SKM-1 treated with dmso at 0.1 percent for 144 hours (cell line): ENCODE results near the gene ARHGAP23.
A peak's percentile ranks its signal among the peaks of the same experiment; 100 is the strongest.

Experiments
- DNase-seq: peaks from one replicate; lab custom pipeline; 2025; ENCODE audit not compliant: unreplicated experiment; lab: John Stamatoyannopoulos, UW

The ARHGAP23 gene

GRCh38 chr17:38545531-38546225 is 117.4 kb downstream of the ARHGAP23 start:
- no peak for DNase-seq

DNA sequence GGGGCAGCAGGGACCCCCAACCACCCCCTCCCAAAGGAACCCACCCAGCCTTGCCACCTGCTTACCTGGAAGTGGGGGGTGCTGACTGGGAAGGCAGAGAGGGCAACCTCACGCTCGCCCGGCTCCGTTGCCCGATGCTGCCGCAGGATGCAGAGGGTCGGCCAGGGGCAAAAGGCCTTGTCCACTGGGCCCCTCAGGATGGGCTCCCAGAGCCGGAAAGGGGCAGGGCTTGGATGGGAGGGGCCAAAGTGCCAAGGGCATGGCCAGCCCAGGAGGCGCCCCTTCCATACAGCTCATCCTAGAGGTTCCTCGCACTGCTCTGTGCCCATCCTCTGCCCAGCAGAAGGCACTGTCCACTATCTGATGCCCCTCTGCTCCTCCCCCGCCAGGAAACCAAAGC is 118.1 kb downstream of the ARHGAP23 start:
- no peak for DNase-seq

DNA sequence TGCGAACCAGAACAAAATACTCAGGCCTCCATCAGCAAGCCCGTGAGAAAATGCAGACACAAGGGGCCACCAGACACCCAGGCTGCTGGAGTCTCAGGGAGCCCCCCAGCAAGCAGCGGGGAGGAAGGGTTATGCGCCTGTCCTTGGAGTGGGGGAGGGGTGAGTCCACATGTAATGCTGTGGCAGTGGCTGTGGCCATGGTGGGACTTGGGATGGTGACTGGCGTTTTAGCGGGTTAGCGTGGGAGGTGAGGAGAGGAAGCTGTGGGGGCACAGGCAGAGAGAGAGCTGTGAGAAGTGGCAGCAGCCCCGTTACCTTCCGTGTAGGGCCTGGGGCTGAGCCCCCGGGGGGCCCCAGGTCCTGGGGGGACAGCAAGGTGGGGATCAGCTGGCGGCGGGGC is 119.2 kb downstream of the ARHGAP23 start:
- DNase-seq, result no peak

GRCh38 chr17:38549285-38549684 is 121.0 kb downstream of the ARHGAP23 start:
- DNase-seq, result no peak

GRCh38 chr17:38550661-38551060 is 122.4 kb downstream of the ARHGAP23 start:
- no peak for DNase-seq

DNA sequence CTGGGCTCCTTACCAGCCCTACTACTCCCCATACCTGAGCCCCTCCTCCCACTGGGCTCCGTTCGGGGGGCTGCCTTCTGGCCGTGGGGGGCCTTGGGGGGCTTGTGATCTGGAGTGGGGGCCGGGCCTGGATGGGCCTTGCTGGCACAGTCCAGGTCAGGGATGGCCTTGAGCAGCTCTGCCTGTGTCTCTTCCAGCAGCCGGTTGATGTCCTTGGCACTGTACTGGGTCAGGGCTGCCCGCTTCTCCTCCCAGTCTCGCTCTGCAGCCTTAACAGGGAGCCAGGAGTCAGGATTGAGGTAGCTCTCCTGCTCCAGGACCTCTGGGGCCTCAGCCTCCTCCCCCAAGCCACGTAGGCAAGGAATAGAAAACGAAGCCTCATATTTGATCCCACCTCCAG is 122.9 kb downstream of the ARHGAP23 start:
- no peak for DNase-seq

GRCh38 chr17:38552343-38552742 is 124.1 kb downstream of the ARHGAP23 start:
- no peak for DNase-seq

- no peak for DNase-seq
These were observed 126.4 kb downstream of the ARHGAP23 start for GRCh38 chr17:38554430-38555350.

DNA sequence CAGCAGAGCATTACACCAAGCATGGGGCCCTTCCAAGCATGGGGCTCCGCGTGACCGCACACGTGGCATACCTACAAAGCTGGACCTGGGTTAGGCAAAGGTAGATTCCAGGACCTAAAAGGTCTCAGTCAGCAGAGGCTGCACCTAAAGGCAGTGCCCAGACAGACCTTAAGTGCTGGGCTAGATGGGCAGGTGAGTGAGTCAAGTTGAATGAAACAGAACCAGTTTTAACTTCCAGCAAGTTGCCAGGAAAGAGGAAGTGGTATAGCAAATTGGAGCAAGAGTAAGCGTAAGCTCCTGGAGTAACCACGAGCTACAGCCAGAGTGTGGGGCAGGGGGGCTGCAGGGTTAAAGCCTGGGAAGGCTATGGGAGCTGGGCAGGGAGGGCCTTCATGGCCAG is 128.0 kb downstream of the ARHGAP23 start:
- DNase-seq, result peak; percentile 50

DNA sequence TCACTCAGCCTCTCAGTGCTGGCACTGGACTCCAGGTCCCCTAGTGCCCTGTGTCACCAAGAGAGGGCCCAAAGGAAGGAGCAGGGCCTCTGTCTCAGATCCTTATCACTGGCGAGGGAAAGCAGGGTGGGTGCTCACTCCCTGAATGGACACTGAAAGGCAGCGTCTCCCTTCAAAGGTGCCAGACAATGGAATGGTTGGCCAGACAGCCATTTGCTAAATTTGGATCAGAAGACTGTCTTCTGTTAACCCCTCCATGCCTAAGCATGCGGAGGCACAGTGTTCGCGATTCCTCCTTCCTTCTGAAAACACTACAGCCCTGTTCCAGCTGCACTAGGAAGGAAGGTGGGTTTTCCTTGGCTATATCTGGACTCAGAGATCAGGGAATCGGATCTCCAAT is 129.1 kb downstream of the ARHGAP23 start:
- DNase-seq, result no peak

DNA sequence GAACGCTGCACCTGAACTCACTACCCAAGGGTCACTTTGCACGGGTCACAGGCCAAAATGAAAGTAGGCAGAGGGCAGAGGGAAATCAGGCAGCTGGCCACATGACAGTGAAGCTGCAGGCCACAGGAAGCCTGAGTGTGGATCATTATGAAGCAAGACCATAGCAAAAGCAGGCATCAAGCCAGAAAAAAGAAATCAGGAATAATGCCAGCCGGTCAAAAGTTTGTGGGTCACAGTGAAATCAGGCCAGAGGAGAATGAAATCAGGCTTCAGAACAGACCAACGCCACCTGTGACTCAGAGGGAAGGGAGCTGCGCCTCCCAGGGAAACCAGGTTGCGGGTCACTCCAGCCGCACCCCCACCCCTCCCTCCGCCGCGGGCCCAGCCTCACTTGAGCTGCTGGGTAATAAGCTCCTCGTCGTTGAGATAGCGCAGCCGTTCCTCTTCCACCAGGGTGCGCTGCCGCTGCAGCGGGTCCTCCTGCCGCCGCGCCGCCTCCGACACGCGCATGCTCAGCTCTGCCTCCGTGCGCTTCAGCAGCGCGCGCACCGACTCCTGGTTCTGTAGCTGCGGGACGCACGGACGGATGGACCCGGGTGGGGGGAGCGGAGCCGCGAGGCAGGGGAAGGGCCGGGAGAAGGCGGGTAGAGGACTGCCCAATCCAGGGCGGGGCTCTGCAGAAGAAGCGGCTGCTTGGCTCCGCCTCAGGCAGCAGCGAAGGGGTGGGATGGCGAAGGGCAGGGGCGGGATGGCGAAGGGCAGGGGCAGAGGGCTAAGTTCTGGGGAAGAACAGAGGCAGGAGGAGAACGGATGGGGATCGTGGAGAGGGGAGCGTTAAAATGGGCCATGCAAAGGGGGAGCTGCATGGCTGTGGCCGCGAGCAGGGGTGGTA is 129.8 kb downstream of the ARHGAP23 start:
- DNase-seq, result peak; percentile 92

DNA sequence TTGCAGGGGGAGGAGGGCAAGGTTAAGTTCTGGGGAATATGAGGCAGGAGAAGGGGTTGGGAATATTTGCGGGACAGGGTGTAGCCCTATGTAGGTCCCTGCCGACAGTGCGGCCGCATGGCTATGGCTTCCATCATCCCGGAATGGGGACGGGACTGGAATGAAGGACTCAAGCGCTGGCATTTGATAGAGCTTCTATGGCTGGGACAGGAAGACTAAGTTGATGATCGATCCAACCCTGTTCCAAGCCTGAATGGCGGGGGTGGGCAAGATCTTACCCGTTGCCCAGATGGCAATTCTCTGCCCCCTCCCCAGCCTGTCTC is 130.4 kb downstream of the ARHGAP23 start:
- no peak for DNase-seq

DNA sequence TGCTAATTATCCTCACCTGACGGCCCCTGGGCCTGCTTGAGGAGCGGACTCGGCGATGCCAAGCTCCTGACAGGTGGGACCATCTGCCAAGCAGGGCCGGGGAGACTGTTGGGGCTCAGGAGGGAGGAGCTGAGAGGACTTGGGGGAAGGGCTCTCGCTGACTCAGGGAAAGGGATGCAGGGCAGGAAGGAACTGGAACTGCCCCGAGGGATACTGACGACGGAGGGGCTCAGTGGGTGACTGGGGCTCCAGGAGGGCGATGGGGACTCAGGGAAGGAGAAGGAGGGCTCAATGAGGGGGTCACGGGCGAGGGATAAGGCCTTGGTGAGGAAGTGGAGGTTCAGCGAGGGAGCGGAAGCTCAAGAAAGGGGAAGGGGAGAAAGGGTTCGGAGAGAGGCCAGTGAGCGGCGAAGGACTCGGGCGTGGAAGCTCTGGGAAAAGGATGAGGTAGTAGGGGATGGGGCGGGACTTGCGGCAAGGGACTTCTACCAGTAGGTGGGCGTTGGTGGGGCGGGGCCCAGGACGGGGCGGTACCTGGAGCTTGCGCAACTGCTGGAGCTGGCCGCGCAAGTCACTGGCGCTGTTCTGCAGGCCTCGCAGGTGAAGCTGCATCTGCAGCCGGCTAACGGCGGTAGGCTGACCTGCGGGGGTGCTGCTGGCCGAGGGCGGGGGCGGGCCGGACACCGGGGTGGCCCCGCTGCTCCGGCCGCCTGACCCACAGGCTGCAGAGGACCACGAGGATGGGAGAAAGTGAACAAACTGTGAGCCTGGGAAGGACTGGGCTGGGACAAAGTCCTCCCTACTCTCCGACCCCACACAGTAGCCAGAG is 131.0 kb downstream of the ARHGAP23 start:
- peak; percentile 79 for DNase-seq

- DNase-seq, result no peak
These were observed 131.6 kb downstream of the ARHGAP23 start for GRCh38 chr17:38559880-38560230.

- DNase-seq, result no peak
These were observed 132.4 kb downstream of the ARHGAP23 start for GRCh38 chr17:38560503-38561318.

GRCh38 chr17:38561416-38562214 is 133.4 kb downstream of the ARHGAP23 start:
- no peak for DNase-seq
